Heart left ventricle (tissue), 16 donors: Measurements from ENCODE around the gene SSBP3. TPM values are rescaled to one million over a fixed set of nuclear protein-coding genes. Genes with fewer than 3 reads are reported as not detected.

ENCODE experiments used
- ATAC-seq, 4 donors: fragments of 200-7000 bp; cut with Tn5 transposase; one replicate each; pipeline ENCODE4 v1.9.1; 2020 to 2022; ENCODE audit warnings: moderate library complexity in 4 of 4, mild to moderate bottlenecking in 3 of 4, moderate number of reproducible peaks in 1 of 4
- DNase-seq, 5 donors: peaks; one replicate each; pipeline ENCODE4 v3.0.0-alpha.2; 2020
- H3K27ac ChIP-seq, 12 donors: fragments of 200-600 bp; sonication (generic) in 4 of 12; one replicate each; pipeline versions ENCODE4 v1.5.0 to v1.8.0; 2016 to 2022; ENCODE audit warnings: mild to moderate bottlenecking in 2 of 12
- H3K27me3 ChIP-seq, 9 donors: fragments of 200-600 bp; sonication (generic) in 2 of 9; one replicate each; pipeline versions ENCODE4 v1.5.1 to v1.8.0; 2016 to 2022; ENCODE audit warnings: mild to moderate bottlenecking in 3 of 9
- H3K36me3 ChIP-seq, 9 donors: fragments of 200-600 bp; sonication (generic) in 2 of 9; one replicate each; pipeline versions ENCODE4 v1.5.0 to v1.8.0; 2018 to 2022; ENCODE audit warnings: mild to moderate bottlenecking in 2 of 9
- H3K4me1 ChIP-seq, 12 donors: fragments of 200-600 bp; sonication (generic) in 4 of 12; one replicate each; pipeline versions ENCODE4 v1.5.0 to v1.8.0; 2016 to 2022; ENCODE audit warnings: mild to moderate bottlenecking in 3 of 12
- H3K4me3 ChIP-seq, 12 donors: fragments of 200-600 bp; sonication (generic) in 4 of 12; one replicate each; pipeline versions ENCODE4 v1.5.0 to v1.8.0; 2017 to 2022; ENCODE audit warnings: mild to moderate bottlenecking in 9 of 12, moderate library complexity in 4 of 12
- H3K9me3 ChIP-seq, 12 donors: fragments of 200-600 bp; sonication (generic) in 4 of 12; one replicate each; pipeline versions ENCODE4 v1.5.0 to v1.8.0; 2016 to 2022; ENCODE audit warnings: mild to moderate bottlenecking in 1 of 12
- POLR2A ChIP-seq, 2 donors: fragments of 450-650 bp; IDR thresholded peaks; one replicate each; pipeline ENCODE4 v1.6.1; 2017; ENCODE audit warnings: antibody characterized with exemption in 2 of 2, mild to moderate bottlenecking in 2 of 2, moderate library complexity in 2 of 2
- WGBS, 4 donors: extraction: QIAGEN DNeasy Blood & Tissue Kit in 2 of 4; methylation state at CpG; one replicate each; pipeline versions ENCODE4 v1.1.5 to v1.1.7; 2013 to 2018; 5-methylcytosine and 5-hydroxymethylcytosine counted together
- intact Hi-C, 10 donors: fragments of 100-400 bp; cut with DNase I; formaldehyde crosslinking; loops; one replicate each; pipeline versions ENCODE4 v1.11.1 to v1.14.2; 2022
- polyA plus RNA-seq, 2 donors: library from polyadenylated mRNA; stranded (reverse); fragments of 200-250 nt; gene quantifications; one replicate each; pipeline ENCODE4 v1.2.3, GENCODE V29; 2013
- total RNA-seq, 9 donors: library from RNA; depleted of rRNA in 2 of 9; stranded (reverse); fragments of >200 nt in 2 of 9; fragmentation: NEBNext Ultra II Directional in 3 of 9; extraction: Animal tissue kit (Norgen Biotek cat#: 25700) in 3 of 9; gene quantifications; one replicate each; pipeline versions ENCODE4 v1.1.0 to v1.2.4, GENCODE V29; 2016 to 2023
- TF ChIP-seq, protein P1 (sequence below), 12 donors: fragments of 200-600 bp; sonication (generic) in 4 of 12; IDR thresholded peaks; one replicate each; pipeline versions ENCODE4 v1.5.0 to v1.8.0; 2018 to 2022; ENCODE audit warnings: antibody characterized with exemption in 12 of 12, mild to moderate bottlenecking in 5 of 12
- donor health status: ischemic (EF 13 %, LVEDD 7.1; RV severe dilation, severe dysfunction).
- donor health status: healthy with polysubstance abuse.
- donor health status: DM: no; HTN: yes; CAD: no.
- donor health status: DM: no; HTN: no; CAD: no.
- donor health status: ischemic (EF 25% LVEDD 6.9; RV normal size, moderate dysfunction).
- donor health status: ischemic (EF 25% LVEDD 5.7; RV mildly dilated, moderate dysfunction).
- donor health status: healthy.
- donor health status: DM: yes; HTN: yes; CAD: no.
- donor health status: ischemic (EF 35%, LVEDD 5.7; RV mildly dilated, moderate dysfunction).
- donor health status: nonischemic (EF 11% LVEDD 7.7; RV severe dilation, severe dysfunction).
- donor health status: DM: yes; HTN: yes; CAD: no.
- donor health status: PGD.
- donor health status: ischemic (EF 29% LVEDD 5.4; RV normal size, mild dysfunction).
- donor health status: nonischemic (EF 23%, LVEDD 6.1; RV moderate dilation, normal function).

SSBP3 gene
- total and polyA plus RNA-seq, 11 donors, result 20.8 to 61.8 (median 48.1) TPM

DNA sequence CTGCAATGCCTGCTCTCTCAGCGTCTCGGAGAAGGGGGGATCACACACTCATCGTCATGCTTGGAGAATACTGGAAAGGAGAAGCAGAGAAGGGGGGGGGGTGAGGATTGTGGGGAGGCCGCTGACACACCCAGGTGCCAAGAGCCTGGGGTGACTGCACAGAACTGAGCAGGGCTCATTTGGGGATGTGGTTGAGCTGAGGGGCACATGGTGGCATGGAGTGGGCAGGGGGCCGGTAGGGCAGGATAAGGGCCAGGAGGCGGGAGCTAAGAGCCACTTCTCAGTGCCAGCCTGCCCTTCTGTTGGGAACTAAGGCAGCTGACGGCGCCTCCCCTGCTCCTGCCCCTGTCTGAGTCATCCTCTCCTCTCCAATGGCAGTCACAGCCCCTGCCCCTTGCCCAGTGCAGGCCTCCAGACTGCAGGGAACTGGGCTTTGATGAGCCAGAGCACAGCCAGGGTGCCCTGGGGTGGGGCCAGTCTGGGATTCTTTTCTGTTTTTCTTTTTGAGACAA is 179.0 kb downstream of the SSBP3 start:
- H3K36me3 ChIP-seq, result peaks cover 0 to 28% (median 13%) of the 10 kb centered on the region in 9 donors
- peaks cover 0 to 24% (median 4%) of the 10 kb centered on the region in 12 donors for H3K4me1 ChIP-seq
- H3K9me3 ChIP-seq, result no peaks in the 10 kb centered on the region
- 79 to 84% (median 83%) methylated on average over 8 of the region's 8 CpGs for WGBS, 4 donors
- H3K4me3 ChIP-seq, result no peak overlapping the region
- H3K27me3 ChIP-seq, result no peaks in the 10 kb centered on the region
- intact Hi-C loops, result loop anchor here in 1 of 10 donors (10.0 kb wide), 1 partner anchor 178 kb away; the partner anchor contains the start of gene SSBP3
- ATAC-seq, result peak in 2 of 4 donors; percentile 44 to 55
- no peak overlapping the region for H3K27ac ChIP-seq
- no peak for DNase-seq
- TF ChIP-seq POLR2A (IDR thresholded peaks at IDR 0.05), result no peak
- TF ChIP-seq, protein P1, sequence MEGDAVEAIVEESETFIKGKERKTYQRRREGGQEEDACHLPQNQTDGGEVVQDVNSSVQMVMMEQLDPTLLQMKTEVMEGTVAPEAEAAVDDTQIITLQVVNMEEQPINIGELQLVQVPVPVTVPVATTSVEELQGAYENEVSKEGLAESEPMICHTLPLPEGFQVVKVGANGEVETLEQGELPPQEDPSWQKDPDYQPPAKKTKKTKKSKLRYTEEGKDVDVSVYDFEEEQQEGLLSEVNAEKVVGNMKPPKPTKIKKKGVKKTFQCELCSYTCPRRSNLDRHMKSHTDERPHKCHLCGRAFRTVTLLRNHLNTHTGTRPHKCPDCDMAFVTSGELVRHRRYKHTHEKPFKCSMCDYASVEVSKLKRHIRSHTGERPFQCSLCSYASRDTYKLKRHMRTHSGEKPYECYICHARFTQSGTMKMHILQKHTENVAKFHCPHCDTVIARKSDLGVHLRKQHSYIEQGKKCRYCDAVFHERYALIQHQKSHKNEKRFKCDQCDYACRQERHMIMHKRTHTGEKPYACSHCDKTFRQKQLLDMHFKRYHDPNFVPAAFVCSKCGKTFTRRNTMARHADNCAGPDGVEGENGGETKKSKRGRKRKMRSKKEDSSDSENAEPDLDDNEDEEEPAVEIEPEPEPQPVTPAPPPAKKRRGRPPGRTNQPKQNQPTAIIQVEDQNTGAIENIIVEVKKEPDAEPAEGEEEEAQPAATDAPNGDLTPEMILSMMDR (IDR thresholded peaks at IDR 0.05), result no peak

DNA sequence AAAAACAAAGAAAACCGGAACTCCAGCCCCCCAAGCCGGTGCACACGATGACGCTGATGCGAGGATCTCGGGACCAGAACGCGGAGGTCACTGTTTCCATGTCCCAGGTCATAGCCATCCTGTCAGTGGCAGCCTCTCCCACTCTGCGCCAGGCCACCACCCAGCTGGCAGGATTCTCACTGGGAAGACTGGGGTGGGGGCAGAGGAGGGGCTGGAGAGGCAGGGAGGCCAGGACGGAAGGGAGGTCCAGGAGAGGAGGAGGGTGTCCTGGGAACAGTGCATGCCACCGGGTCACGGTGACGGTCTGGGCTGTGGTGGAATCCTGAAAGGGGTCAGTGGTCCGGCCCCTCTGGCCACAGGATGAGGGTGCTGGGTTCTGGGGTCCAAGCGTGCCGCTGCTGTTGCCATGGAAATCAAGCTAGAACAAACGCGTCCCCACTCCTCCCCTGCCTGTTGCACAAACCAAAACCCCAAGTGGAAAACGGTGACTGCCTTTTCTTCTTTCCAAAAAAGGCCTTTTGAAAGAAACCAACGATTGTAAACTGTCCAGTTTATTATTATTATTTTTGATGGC is 180.1 kb downstream of the SSBP3 start:
- intact Hi-C loops, result loop anchor here in 1 of 10 donors (10.0 kb wide), 1 partner anchor 179 kb away; the partner anchor contains the start of gene SSBP3
- WGBS, 4 donors, result 89 to 92% (median 91%) methylated on average over 20 of the region's 20 CpGs

DNA sequence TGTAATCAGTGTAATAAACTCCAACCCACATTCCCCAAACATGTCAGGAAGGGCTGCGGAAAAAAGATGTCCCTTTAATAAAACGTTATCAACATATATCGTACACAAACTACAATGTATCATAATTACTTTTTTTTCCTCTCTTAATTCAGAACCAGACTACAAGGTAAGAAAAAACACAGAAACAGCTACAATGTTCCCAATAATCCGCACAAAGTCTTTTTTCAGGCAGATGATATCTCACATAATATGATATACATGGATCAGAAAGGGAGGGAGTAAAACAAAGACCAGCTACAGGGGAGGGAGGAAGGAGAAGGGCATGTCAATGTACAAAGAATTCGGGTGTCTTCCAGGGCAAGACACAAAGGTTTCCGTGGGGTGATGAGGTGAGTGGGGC is 180.8 kb downstream of the SSBP3 start:
- ATAC-seq, result no peak
- H3K4me3 ChIP-seq, result no peak overlapping the region
- peaks cover 0 to 21% (median 10%) of the 10 kb centered on the region in 9 donors for H3K36me3 ChIP-seq
- H3K9me3 ChIP-seq, result no peaks in the 10 kb centered on the region
- TF ChIP-seq, protein P1 (IDR thresholded peaks at IDR 0.05), result no peak
- no peak for TF ChIP-seq POLR2A (IDR thresholded peaks at IDR 0.05)
- peaks cover 0 to 35% (median 8%) of the 10 kb centered on the region in 12 donors for H3K4me1 ChIP-seq
- intact Hi-C loops, result loop anchor here in 1 of 10 donors (10.0 kb wide), 1 partner anchor 179 kb away; the partner anchor contains the start of gene SSBP3
- 86 to 91% (median 88%) methylated on average over 6 of the region's 6 CpGs for WGBS, 4 donors
- H3K27ac ChIP-seq, result no peak overlapping the region
- DNase-seq, result no peak
- no peaks in the 10 kb centered on the region for H3K27me3 ChIP-seq

More for the DNA sequence above, 180.1 kb downstream of the SSBP3 start:
- H3K27me3 ChIP-seq, result no peaks in the 10 kb centered on the region
- H3K4me3 ChIP-seq, result no peak overlapping the region
- DNase-seq (no peak), ATAC-seq (no peak)
- H3K9me3 ChIP-seq, result no peaks in the 10 kb centered on the region
- H3K27ac ChIP-seq, result no peak overlapping the region
- H3K4me1 ChIP-seq, result peaks cover 0 to 30% (median 5%) of the 10 kb centered on the region in 12 donors
- TF ChIP-seq, protein P1 (IDR thresholded peaks at IDR 0.05), result no peak
- no peak for TF ChIP-seq POLR2A (IDR thresholded peaks at IDR 0.05)
- peaks cover 0 to 27% (median 13%) of the 10 kb centered on the region in 9 donors for H3K36me3 ChIP-seq

GRCh38 chr1:54224233-54224632 is 182.0 kb downstream of the SSBP3 start:
- Histone ChIP-seq H3K4me3 (no peak overlapping the region), H3K9me3 (no peaks in the 10 kb centered on the region), H3K4me1 (peaks cover 0 to 41% (median 18%) of the 10 kb centered on the region in 12 donors), H3K27ac (no peak overlapping the region), H3K36me3 (peaks cover 0 to 21% (median 10%) of the 10 kb centered on the region in 9 donors), H3K27me3 (no peaks in the 10 kb centered on the region)
- intact Hi-C loops, result loop anchor here in 1 of 10 donors (10.0 kb wide), 1 partner anchor 181 kb away; the partner anchor contains the start of gene SSBP3
- DNase-seq (no peak), ATAC-seq (no peak)
- WGBS, 4 donors, result 81 to 94% (median 86%) methylated on average over 6 of the region's 6 CpGs
- TF ChIP-seq, protein P1 (IDR thresholded peaks at IDR 0.05), result no peak
- TF ChIP-seq POLR2A (IDR thresholded peaks at IDR 0.05), result no peak
